HepG2 (cell line): ENCODE results near the gene PDCD5. TPM values are rescaled to one million over a fixed set of nuclear protein-coding genes. Genes with fewer than 3 reads are reported as not detected.

Experiments
- ATAC-seq: fragments of 200-7000 bp; cut with Tn5 transposase; 3 replicates; pipeline ENCODE4 v1.9.1; 2020; ENCODE audit warnings: mild to moderate bottlenecking, moderate library complexity
- BruUV-seq: library from RNA; stranded (reverse); fragments of 400-500 nt; replicated peaks from 2 replicates; lab custom pipeline; 2021; lab: Mats Ljungman, UMichigan
- CTCF ChIA-PET: fragments of 300-600 bp; formaldehyde crosslinking; extraction: SDS; loops from one replicate; lab custom pipeline; 2021; ENCODE audit warnings: low total read pairs, inconsistent platforms, low intra/inter-chr PET ratio; lab: Yijun Ruan, JAX
- POLR2A ChIA-PET: fragments of 350-600 bp; sonication (Branson Sonifier 250); formaldehyde crosslinking; loops from one replicate; lab custom pipeline; 2020; ENCODE audit warnings: antibody characterized with exemption, inconsistent platforms; lab: Yijun Ruan, JAX
- DNase-seq: peaks from one replicate; pipeline ENCODE4 v3.0.0-alpha.2; 2015; ENCODE audit warnings: low spot score
- FAIRE-seq: peaks from 3 replicates; lab custom pipeline; 2011; peaks lifted over from hg19 to GRCh38; lab: Jason Lieb, UNC
- H2AFZ ChIP-seq: one replicate; pipeline ENCODE4 v1.6.1; 2011; ENCODE audit warnings: low read length, inconsistent platforms
- H3K27ac ChIP-seq: fragments of 300-600 bp; 3 replicates; pipeline ENCODE4 v1.8.0; 2011; ENCODE audit warnings: mixed run types, mild to moderate bottlenecking, mixed read lengths, low read length, inconsistent platforms; ENCODE audit not compliant: insufficient read depth; ENCODE audit errors: extremely low read length
- H3K27me3 ChIP-seq, 2 experiments: fragments of 200-600 bp in 1 of 2; 2 replicates in 1 of 2; 3 replicates in 1 of 2; pipeline versions ENCODE4 v1.6.0 to v1.8.0; 2011; ENCODE audit warnings: low read length in 2 of 2, mild to moderate bottlenecking in 2 of 2, moderate library complexity in 2 of 2, inconsistent platforms in 1 of 2; ENCODE audit not compliant: insufficient read depth in 2 of 2, control insufficient read depth in 1 of 2
- H3K36me3 ChIP-seq, 2 experiments: fragments of 200-600 bp in 1 of 2; replicated peaks in 1 of 2; 2 replicates in 1 of 2; 3 replicates in 1 of 2; pipeline versions ENCODE4 v1.5.1 to v1.8.0; 2011; ENCODE audit warnings: low read length in 2 of 2, inconsistent platforms in 1 of 2; ENCODE audit not compliant: insufficient read depth in 2 of 2, control insufficient read depth in 1 of 2
- H3K4me1 ChIP-seq: 2 replicates; pipeline ENCODE4 v1.5.1; 2012; ENCODE audit warnings: low read length, inconsistent platforms; ENCODE audit not compliant: insufficient read depth
- H3K4me2 ChIP-seq: 2 replicates; pipeline ENCODE4 v1.6.0; 2011; ENCODE audit warnings: low read depth, low read length, inconsistent platforms
- H3K4me3 ChIP-seq, 3 experiments: fragments of 200-600 bp in 1 of 3; sonication (generic), shearing (Covaris generic) in 1 of 3; replicated peaks in 1 of 3; 2 replicates each; pipeline ENCODE4 v1.5.1; 2011 to 2016; ENCODE audit warnings: low read length in 3 of 3, inconsistent platforms in 2 of 3, low read depth in 2 of 3, mild to moderate bottlenecking in 2 of 3, control low read depth in 1 of 3, mixed read lengths in 1 of 3; ENCODE audit not compliant: insufficient read depth in 1 of 3
- H3K79me2 ChIP-seq: one replicate; pipeline ENCODE4 v1.6.1; 2011; ENCODE audit warnings: low read length, inconsistent platforms; ENCODE audit not compliant: insufficient read depth
- H3K9ac ChIP-seq: 2 replicates; pipeline ENCODE4 v1.6.0; 2011; ENCODE audit warnings: mild to moderate bottlenecking, low read depth, low read length, inconsistent platforms; ENCODE audit not compliant: insufficient read depth
- H3K9me3 ChIP-seq: 2 replicates; pipeline ENCODE4 v1.5.1; 2012; ENCODE audit warnings: mild to moderate bottlenecking, low read length
- H4K20me1 ChIP-seq: 2 replicates; pipeline ENCODE4 v1.6.0; 2011; ENCODE audit warnings: inconsistent platforms, mild to moderate bottlenecking, low read length, moderate library complexity; ENCODE audit not compliant: insufficient read depth
- CCDC6 ChIP-seq: sonication (generic); formaldehyde crosslinking; IDR thresholded peaks from 2 replicates; pipeline ENCODE4 v1.8.1; 2022; ENCODE audit warnings: mild to moderate bottlenecking, missing genetic modification reagents, moderate library complexity
- GZF1 ChIP-seq: sonication (generic); formaldehyde crosslinking; IDR thresholded peaks from 2 replicates; pipeline ENCODE4 v1.5.1; 2020; ENCODE audit warnings: mild to moderate bottlenecking, missing genetic modification reagents
- HNF1A ChIP-seq, 2 experiments: sonication (generic) in 1 of 2; formaldehyde crosslinking in 1 of 2; IDR thresholded peaks; 2 replicates each; pipeline versions ENCODE4 v1.4.0 to v1.6.1; 2016 to 2020; ENCODE audit warnings: borderline replicate concordance in 1 of 2, low read depth in 1 of 2, mild to moderate bottlenecking in 1 of 2, missing genetic modification reagents in 1 of 2
- PAXIP1 ChIP-seq: sonication (generic); formaldehyde crosslinking; conservative IDR thresholded peaks from 2 replicates; pipeline ENCODE4 v1.4.0; 2020; ENCODE audit warnings: mild to moderate bottlenecking, missing genetic modification reagents, moderate library complexity
- PRDM4 ChIP-seq: sonication (generic); formaldehyde crosslinking; IDR thresholded peaks from 2 replicates; pipeline ENCODE4 v1.9.0; 2021; ENCODE audit warnings: missing genetic modification reagents, borderline replicate concordance
- SIN3B ChIP-seq: fragments of 150-350 bp; IDR thresholded peaks from 2 replicates; pipeline ENCODE4 v1.6.1; 2014; ENCODE audit warnings: low read length
- TMF1 ChIP-seq: sonication (generic); formaldehyde crosslinking; IDR thresholded peaks from 2 replicates; pipeline ENCODE4 v1.8.1; 2022; ENCODE audit warnings: low read depth, missing genetic modification reagents
- TRAFD1 ChIP-seq: sonication (generic); formaldehyde crosslinking; IDR thresholded peaks from 2 replicates; pipeline ENCODE4 v1.5.1; 2020; ENCODE audit warnings: missing genetic modification reagents, mild to moderate bottlenecking, borderline replicate concordance
- ZNF224 ChIP-seq: sonication (generic); formaldehyde crosslinking; IDR thresholded peaks from 2 replicates; pipeline ENCODE4 v1.5.0; 2020; ENCODE audit warnings: mild to moderate bottlenecking, missing genetic modification reagents
- ZNF460 ChIP-seq: sonication (generic); formaldehyde crosslinking; IDR thresholded peaks from 2 replicates; pipeline ENCODE4 v1.5.1; 2020; ENCODE audit warnings: missing genetic modification reagents, mild to moderate bottlenecking, borderline replicate concordance
- ZNF678 ChIP-seq: sonication (generic); formaldehyde crosslinking; IDR thresholded peaks from 2 replicates; pipeline ENCODE4 v1.4.0; 2020; ENCODE audit warnings: mild to moderate bottlenecking, missing genetic modification reagents
- ZSCAN9 ChIP-seq: IDR thresholded peaks from 2 replicates; pipeline ENCODE4 v1.6.1; 2016; ENCODE audit warnings: borderline replicate concordance
- WGBS: methylation state at CpG from one replicate; pipeline ENCODE4 v1.1.6; 2017; ENCODE audit warnings: low lambda C conversion rate; 5-methylcytosine and 5-hydroxymethylcytosine counted together
- in situ Hi-C: cut with HindIII; loops from 2 replicates; pipeline ENCODE4 v1.10.0; 2017; ENCODE audit warnings: low pct_unique_long_range_greater_than_20kb; ENCODE audit not compliant: extremely low pct_ligation_motif_present
- intact Hi-C: fragments of 100-400 bp; cut with micrococcal nuclease; formaldehyde crosslinking; loops from one replicate; pipeline ENCODE4 v1.10.0; 2022; ENCODE audit not compliant: unreplicated experiment
- polyA plus RNA-seq, 8 experiments: library from polyadenylated mRNA; depleted of rRNA in 3 of 8; stranded (reverse) in 7 of 8; unstranded in 1 of 8; fragments of >200 nt; fragmentation: Illumina TruSeq in 4 of 8; extraction: Trizol in 4 of 8; gene quantifications; 2 replicates each; pipeline versions ENCODE4 v1.2.1 to v1.2.3, GENCODE V29; 2011 to 2016; ENCODE audit warnings: low read depth in 4 of 8, missing spikeins in 1 of 8, mixed read lengths in 1 of 8; ENCODE audit not compliant: insufficient read depth in 1 of 8
- total RNA-seq, 5 experiments: library from RNA; depleted of rRNA; stranded (reverse); fragments of >200 nt; fragmentation: Illumina TruSeq; extraction: Trizol; gene quantifications; 2 replicates each; pipeline ENCODE4 v1.2.3, GENCODE V29; 2016; ENCODE audit warnings: low read depth in 1 of 5

PDCD5 gene
- total and polyA plus RNA-seq, 2 of the 13 experiments (the other 11 are each of a cell fraction or from before 2014, with no cell fraction given), result 56.3 to 332 TPM

- H3K9me3 ChIP-seq, result no peaks in the 10 kb centered on the region
- CTCF ChIA-PET, result no interaction called here
- H3K4me3 ChIP-seq, result no peak overlapping the region
- no peaks in the 10 kb centered on the region for H4K20me1 ChIP-seq
- WGBS, result 92% methylated on average over 6 of the region's 6 CpGs
- FAIRE-seq, result no peak
- H3K4me1 ChIP-seq, result no peaks in the 10 kb centered on the region
- POLR2A ChIA-PET, result no interaction called here
- H3K79me2 ChIP-seq, result no peaks in the 10 kb centered on the region
- in situ Hi-C loops, result no loop called here
- intact Hi-C loops, result no loop called here
- no peaks in the 10 kb centered on the region for H3K27me3 ChIP-seq
- ATAC-seq, result no peak
- no peak overlapping the region for H3K4me2 ChIP-seq
- H3K27ac ChIP-seq, result no peak overlapping the region
- TF ChIP-seq ZNF224 (CRISPR knock-in tag) (no peak), PAXIP1 (CRISPR knock-in tag) (no peak), ZSCAN9 (CRISPR knock-in tag) (no peak), ZNF678 (CRISPR knock-in tag) (no peak), TMF1 (no peak), PRDM4 (CRISPR knock-in tag) (no peak), CCDC6 (CRISPR knock-in tag) (no peak), HNF1A (IDR thresholded peaks at IDR 0.05; ENCODE audit: low read depth) (no peak), HNF1A (CRISPR knock-in tag; IDR thresholded peaks at IDR 0.05; ENCODE audit: borderline replicate concordance) (no peak), GZF1 (CRISPR knock-in tag) (no peak), TRAFD1 (CRISPR knock-in tag) (no peak), ZNF460 (CRISPR knock-in tag) (no peak), SIN3B (no peak)
- no peak overlapping the region for H3K9ac ChIP-seq
- H2AFZ ChIP-seq, result no peak overlapping the region
- BruUV-seq, result no TSS peak
- H3K36me3 ChIP-seq, result peaks cover 9 to 27% of the 10 kb centered on the region in 2 experiments
- DNase-seq, result no peak
Measured at GRCh38 chr19:32595491-32595890, 14.5 kb downstream of the PDCD5 start.
